Gastroesophageal sphincter (tissue), 2 donors: ENCODE results near the gene MEIOC.

ENCODE experiments used
- POLR2A ChIP-seq, 2 donors: fragments of 450-650 bp; IDR thresholded peaks; one replicate each; pipeline ENCODE4 v1.6.1; 2017; ENCODE audit warnings: antibody characterized with exemption in 2 of 2, mild to moderate bottlenecking in 2 of 2, moderate library complexity in 1 of 2
- POLR2AphosphoS5 ChIP-seq: sonication (generic); formaldehyde crosslinking; IDR thresholded peaks from one replicate; pipeline ENCODE4 v1.6.1; 2017; ENCODE audit warnings: antibody characterized with exemption

GRCh38 chr17:44719444-44719843 is 63.2 kb downstream of the MEIOC start:
- TF ChIP-seq POLR2A (IDR thresholded peaks at IDR 0.05) (no peak), POLR2AphosphoS5 (no peak)
